Liver (tissue), 3 donors: ENCODE data around the gene AGO1.

Experiments
- CTCF ChIP-seq: fragments of 150-350 bp; IDR thresholded peaks from 2 replicates; pipeline ENCODE4 v1.5.1; 2017; ENCODE audit warnings: improper control_type of control experiment, low read depth, low read length; ENCODE audit not compliant: missing input control
- FOXA1 ChIP-seq: IDR thresholded peaks from 2 replicates; pipeline ENCODE4 v1.6.1; 2016; ENCODE audit warnings: antibody characterized with exemption
- JUND ChIP-seq, 2 donors: IDR thresholded peaks; 2 replicates each; pipeline ENCODE4 v1.6.1; 2016; ENCODE audit warnings: antibody characterized with exemption in 2 of 2
- SP1 ChIP-seq: IDR thresholded peaks from 2 replicates; pipeline ENCODE4 v1.6.1; 2018; ENCODE audit warnings: antibody characterized with exemption, mild to moderate bottlenecking
- ZBTB33 ChIP-seq: IDR thresholded peaks from 2 replicates; pipeline ENCODE4 v1.6.1; 2016; ENCODE audit warnings: antibody characterized with exemption
- donor health status: healthy.
- donor health status: healthy.

- TF ChIP-seq CTCF (no peak), SP1 (no peak), JUND (IDR thresholded peaks at IDR 0.05) (no peak), FOXA1 (no peak), ZBTB33 (no peak)
These were observed 75.5 kb downstream of the AGO1 start for GRCh38 chr1:35958558-35958957.
